IMR-90 (cell line): ENCODE results near the gene GCK. TPM values are rescaled to one million over a fixed set of nuclear protein-coding genes. Genes with fewer than 3 reads are reported as not detected.

Source experiments
- ATAC-seq: fragments of 200-7000 bp; cut with Tn5 transposase; 2 replicates; pipeline ENCODE4 v1.9.1; 2020; ENCODE audit warnings: low read depth, mild to moderate bottlenecking, moderate library complexity
- BruUV-seq: library from RNA; stranded (reverse); fragments of 400-500 nt; replicated peaks from 2 replicates; lab custom pipeline; 2021; lab: Mats Ljungman, UMichigan
- CTCF ChIA-PET: fragments of 300-600 bp; formaldehyde crosslinking; extraction: SDS; loops from one replicate; lab custom pipeline; 2021; ENCODE audit warnings: antibody characterized with exemption; lab: Yijun Ruan, JAX
- POLR2A ChIA-PET: fragments of 300-600 bp; sonication (Branson Sonifier 250); formaldehyde crosslinking; loops from one replicate; lab custom pipeline; 2022; ENCODE audit warnings: antibody characterized with exemption; ENCODE audit not compliant: unreplicated experiment; lab: Charles Lee
- DNase-seq: peaks from one replicate; pipeline ENCODE4 v3.0.0; 2013
- H2AFZ ChIP-seq: replicated peaks from 2 replicates; pipeline ENCODE3; 2013; ENCODE audit warnings: low read length, mild to moderate bottlenecking; ENCODE audit not compliant: poor library complexity
- H2AK5ac ChIP-seq: 2 replicates; pipeline ENCODE4 v1.6.1; 2013; ENCODE audit warnings: low read depth, low read length, inconsistent platforms
- H2AK9ac ChIP-seq: replicated peaks from 2 replicates; pipeline ENCODE3; 2013; ENCODE audit warnings: mild to moderate bottlenecking, low read depth, low read length, moderate library complexity; ENCODE audit not compliant: poor library complexity
- H2BK120ac ChIP-seq: 2 replicates; pipeline ENCODE4 v1.6.1; 2013; ENCODE audit warnings: low read depth, low read length, inconsistent platforms
- H2BK15ac ChIP-seq: 3 replicates; pipeline ENCODE4 v1.6.1; 2013; ENCODE audit warnings: low read depth, low read length, inconsistent platforms
- H2BK20ac ChIP-seq: 2 replicates; pipeline ENCODE4 v1.6.1; 2013; ENCODE audit warnings: low read depth, mild to moderate bottlenecking, inconsistent platforms, low read length, moderate library complexity
- H2BK5ac ChIP-seq: 2 replicates; pipeline ENCODE4 v1.6.1; 2013; ENCODE audit warnings: mild to moderate bottlenecking, low read depth, low read length, inconsistent platforms; ENCODE audit not compliant: poor library complexity, severe bottlenecking
- H3K14ac ChIP-seq: replicated peaks from 2 replicates; pipeline ENCODE4 v1.6.1; 2013; ENCODE audit warnings: low read depth, low read length, inconsistent platforms
- H3K18ac ChIP-seq: 2 replicates; pipeline ENCODE4 v1.6.1; 2013; ENCODE audit warnings: low read depth, low read length, control low read depth
- H3K23ac ChIP-seq: 2 replicates; pipeline ENCODE4 v1.6.1; 2013; ENCODE audit warnings: low read depth, low read length, inconsistent platforms
- H3K27ac ChIP-seq: 2 replicates; pipeline ENCODE4 v1.5.1; 2013; ENCODE audit warnings: mild to moderate bottlenecking, control low read depth, low read length; ENCODE audit not compliant: insufficient read depth
- H3K27me3 ChIP-seq: 2 replicates; pipeline ENCODE4 v1.6.1; 2013; ENCODE audit warnings: low read length; ENCODE audit not compliant: control insufficient read depth, insufficient read depth
- H3K36me3 ChIP-seq: 2 replicates; pipeline ENCODE4 v1.6.1; 2013; ENCODE audit warnings: low read length, mixed read lengths; ENCODE audit not compliant: control insufficient read depth, insufficient read depth
- H3K4ac ChIP-seq: 2 replicates; pipeline ENCODE4 v1.6.1; 2013; ENCODE audit warnings: low read depth, low read length, inconsistent platforms
- H3K4me1 ChIP-seq: 2 replicates; pipeline ENCODE4 v1.6.1; 2013; ENCODE audit warnings: low read length, mixed read lengths; ENCODE audit not compliant: control insufficient read depth, insufficient read depth
- H3K4me2 ChIP-seq: 2 replicates; pipeline ENCODE4 v1.6.1; 2013; ENCODE audit warnings: low read depth, mild to moderate bottlenecking, control low read depth, low read length, moderate library complexity
- H3K4me3 ChIP-seq: 2 replicates; pipeline ENCODE4 v1.5.1; 2013; ENCODE audit warnings: low read depth, mild to moderate bottlenecking, control low read depth, low read length, moderate library complexity; ENCODE audit not compliant: insufficient read depth
- H3K56ac ChIP-seq: 2 replicates; pipeline ENCODE4 v1.6.1; 2013; ENCODE audit warnings: low read length, inconsistent platforms; ENCODE audit not compliant: insufficient read depth; ENCODE audit errors: extremely low read depth
- H3K79me1 ChIP-seq, 2 experiments: 2 replicates each; pipeline ENCODE4 v1.6.1; 2013; ENCODE audit warnings: low read length in 2 of 2, inconsistent platforms in 1 of 2, low read depth in 1 of 2
- H3K9ac ChIP-seq: 2 replicates; pipeline ENCODE4 v1.6.1; 2013; ENCODE audit warnings: low read depth, low read length, control low read depth
- H3K9me1 ChIP-seq: 2 replicates; pipeline ENCODE4 v1.6.1; 2013; ENCODE audit warnings: low read length, inconsistent platforms; ENCODE audit not compliant: insufficient read depth
- H3K9me3 ChIP-seq: 2 replicates; pipeline ENCODE4 v1.6.1; 2013; ENCODE audit warnings: low read length; ENCODE audit not compliant: control insufficient read depth, insufficient read depth
- H4K20me1 ChIP-seq: 2 replicates; pipeline ENCODE4 v1.6.1; 2013; ENCODE audit warnings: low read length, inconsistent platforms; ENCODE audit not compliant: insufficient read depth
- H4K5ac ChIP-seq: 2 replicates; pipeline ENCODE4 v1.6.1; 2013; ENCODE audit warnings: mild to moderate bottlenecking, low read depth, low read length, control low read depth
- H4K8ac ChIP-seq, 2 experiments: 2 replicates each; pipeline ENCODE4 v1.6.1; 2013; ENCODE audit warnings: low read depth in 2 of 2, low read length in 2 of 2, control low read depth in 1 of 2, inconsistent platforms in 1 of 2
- H4K91ac ChIP-seq: 2 replicates; pipeline ENCODE4 v1.6.1; 2013; ENCODE audit warnings: low read depth, low read length, inconsistent platforms; ENCODE audit not compliant: insufficient read depth
- CHD1 ChIP-seq: IDR thresholded peaks from 2 replicates; pipeline ENCODE4 v1.6.1; 2012; ENCODE audit warnings: low read depth, low read length, improper control_type of control experiment
- CTCF ChIP-seq: conservative IDR thresholded peaks from 2 replicates; pipeline ENCODE4 v1.5.1; 2012; ENCODE audit warnings: mild to moderate bottlenecking, low read depth, low read length, improper control_type of control experiment
- ELK1 ChIP-seq: fragments of 150-350 bp; IDR thresholded peaks from 2 replicates; pipeline ENCODE4 v1.6.1; 2016; ENCODE audit warnings: low read depth, mild to moderate bottlenecking, low read length, moderate library complexity, borderline replicate concordance
- MAFK ChIP-seq: IDR thresholded peaks from 2 replicates; pipeline ENCODE4 v1.6.1; 2012; ENCODE audit warnings: low read depth, low read length, improper control_type of control experiment
- MAZ ChIP-seq: IDR thresholded peaks from 2 replicates; pipeline ENCODE4 v1.6.1; 2012; ENCODE audit warnings: low read depth, mild to moderate bottlenecking, low read length, improper control_type of control experiment, moderate library complexity, borderline replicate concordance
- RCOR1 ChIP-seq: IDR thresholded peaks from 2 replicates; pipeline ENCODE4 v1.6.1; 2012; ENCODE audit warnings: mild to moderate bottlenecking, low read length, improper control_type of control experiment; ENCODE audit not compliant: insufficient replicate concordance
- SMC3 ChIP-seq: fragments of 150-350 bp; IDR thresholded peaks from 2 replicates; pipeline ENCODE4 v1.6.1; 2016; ENCODE audit warnings: low read depth, mild to moderate bottlenecking, antibody characterized with exemption, low read length, moderate library complexity
- WGBS, 2 experiments: methylation state at CpG; one replicate each; pipeline versions ENCODE4 v1.1.5 to v1.1.7; 2013; ENCODE audit warnings: missing lambda C conversion rate in 2 of 2; ENCODE audit not compliant: insufficient read length in 1 of 2; ENCODE audit errors: extremely low coverage in 2 of 2; 5-methylcytosine and 5-hydroxymethylcytosine counted together
- dilution Hi-C: fragments of 300-500 bp; cut with HindIII; formaldehyde crosslinking; loops from one replicate; pipeline ENCODE4 v1.14.3; 2018; ENCODE audit warnings: low sequenced_read_pairs; ENCODE audit not compliant: unreplicated experiment
- in situ Hi-C: fragments of 300-500 bp; cut with MboI; formaldehyde crosslinking; loops from 3 replicates; pipeline ENCODE4 v1.14.3; 2019; ENCODE audit warnings: low sequenced_read_pairs, inconsistent platforms, mixed read lengths
- intact Hi-C: fragments of 100-400 bp; cut with micrococcal nuclease; formaldehyde crosslinking; loops from 2 replicates; pipeline ENCODE4 v1.10.0; 2022
- polyA plus RNA-seq, 3 experiments: library from polyadenylated mRNA; depleted of rRNA; stranded (reverse); fragments of >200 nt; gene quantifications; 2 replicates each; pipeline ENCODE4 v1.2.3, GENCODE V29; 2012; ENCODE audit warnings: low replicate concordance in 1 of 3
- total RNA-seq: library from RNA; depleted of rRNA; stranded (reverse); fragments of >200 nt; gene quantifications from 2 replicates; pipeline ENCODE4 v1.2.3, GENCODE V29; 2012

Gene GCK
- total and polyA plus RNA-seq, 2 of the 4 experiments (the other 2 are of a cell fraction) = 0.14 to 0.18 TPM

- no peak overlapping the region for H3K56ac ChIP-seq
- H3K36me3 ChIP-seq = no peaks in the 10 kb centered on the region
- no peak for DNase-seq
- no TSS peak for BruUV-seq
- peaks cover 10% of the 10 kb centered on the region for H3K4me1 ChIP-seq
- no peak overlapping the region for H3K4me2 ChIP-seq
- no peak overlapping the region for H3K23ac ChIP-seq
- H3K18ac ChIP-seq = no peak overlapping the region
- H3K27me3 ChIP-seq = 0 out of 2 replicates have a peak, but pooled peaks cover 3% of the 10 kb centered on the region
- H3K9ac ChIP-seq = no peak overlapping the region
- no peak overlapping the region for H4K8ac ChIP-seq
- WGBS, 2 experiments = no CpG with 5 or more reads among the region's 3 CpGs
- H2AK9ac ChIP-seq = no peak overlapping the region
- ChIA-PET CTCF (no interaction called here), POLR2A (no interaction called here)
- no peak overlapping the region for H2BK5ac ChIP-seq
- H2BK120ac ChIP-seq = no peak overlapping the region
- no peak overlapping the region for H2AK5ac ChIP-seq
- H2BK20ac ChIP-seq = no peak overlapping the region
- H4K20me1 ChIP-seq = no peaks in the 10 kb centered on the region
- intact Hi-C loops = no loop called here
- H4K5ac ChIP-seq = no peak overlapping the region
- no peak overlapping the region for H3K4me3 ChIP-seq
- in situ Hi-C loops = no loop called here
- dilution Hi-C loops = no loop called here
- H3K79me1 ChIP-seq = no peaks in the 10 kb centered on the region
- H3K27ac ChIP-seq = no peak overlapping the region
- no peak for ATAC-seq
- H4K91ac ChIP-seq = no peak overlapping the region
- H3K9me1 ChIP-seq = peaks cover 3% of the 10 kb centered on the region; the same call in 1 of the 2 replicates
- no peak overlapping the region for H3K4ac ChIP-seq
- H2BK15ac ChIP-seq = no peak overlapping the region
- TF ChIP-seq MAZ (no peak), MAFK (no peak), SMC3 (no peak), ELK1 (no peak), CHD1 (no peak), RCOR1 (no peak), CTCF (no peak)
- H2AFZ ChIP-seq = no peak overlapping the region
- H3K9me3 ChIP-seq = no peaks in the 10 kb centered on the region
- H3K14ac ChIP-seq = no peak overlapping the region
These were observed 55.9 kb downstream of the GCK start for GRCh38 chr7:44133295-44133694.
